ENCODE results near the gene WASHC3. TPM values are rescaled to one million over a fixed set of nuclear protein-coding genes. Genes with fewer than 3 reads are reported as not detected.
A peak's percentile ranks its signal among the peaks of the same experiment; 100 is the strongest.
"Not testable (repeated sequence)": the region's sequence is repeated elsewhere in the genome, so short reads cannot be mapped to it uniquely, and the experiment has no call there.

The WASHC3 gene, protein sequence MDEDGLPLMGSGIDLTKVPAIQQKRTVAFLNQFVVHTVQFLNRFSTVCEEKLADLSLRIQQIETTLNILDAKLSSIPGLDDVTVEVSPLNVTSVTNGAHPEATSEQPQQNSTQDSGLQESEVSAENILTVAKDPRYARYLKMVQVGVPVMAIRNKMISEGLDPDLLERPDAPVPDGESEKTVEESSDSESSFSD
- 67.1 and 72.0 TPM in 2 replicates for total RNA-seq
- polyA plus RNA-seq (2012), result 59.9 TPM

DNA sequence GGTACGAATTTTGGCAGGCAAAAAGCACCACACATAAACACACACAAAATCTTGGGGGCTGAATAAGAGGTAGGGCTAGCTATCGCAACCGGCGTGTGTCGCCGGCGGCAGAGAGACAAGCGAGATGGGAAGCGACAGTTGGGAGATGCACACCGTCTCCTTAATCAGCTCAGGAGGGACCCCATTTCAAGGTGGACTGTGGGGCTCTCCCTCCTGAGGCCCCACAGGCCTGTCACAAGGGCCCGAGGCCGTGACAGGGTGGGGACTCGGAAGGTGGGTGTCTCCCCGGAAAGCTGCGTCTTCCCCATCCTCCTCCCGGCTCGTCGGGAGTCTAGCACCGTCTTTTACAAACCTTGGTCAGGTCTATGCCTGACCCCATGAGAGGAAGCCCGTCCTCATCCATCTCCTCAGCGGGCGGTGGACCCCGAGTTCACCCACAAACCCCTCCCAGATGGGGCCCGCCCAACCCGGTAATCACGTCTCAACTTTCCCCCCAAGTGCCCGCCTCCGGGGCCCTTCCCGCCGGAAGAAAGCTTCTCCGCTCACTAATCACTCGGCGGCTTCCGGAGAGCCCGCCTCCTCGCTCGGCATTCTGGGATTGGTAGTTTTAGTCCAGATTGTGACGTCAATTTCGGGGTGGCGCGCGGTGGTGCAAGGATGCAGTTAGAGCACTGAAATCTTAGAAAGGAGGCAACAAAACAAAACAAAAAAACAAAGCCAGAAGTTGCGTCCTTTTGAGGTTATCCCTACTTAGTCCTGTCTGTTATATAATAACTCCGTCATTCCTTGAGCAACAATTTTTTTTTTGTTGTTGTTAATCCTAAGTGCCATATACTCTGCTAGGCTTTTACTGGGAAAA, at the start of gene WASHC3:
WASHC3 (minus strand) TSS at position 432 of the 859 bp plus-strand sequence; CDS start at position 403, 29 bp downstream.
- DNase-seq (ENCODE audit: low read depth), result peak; percentile 96

DNA sequence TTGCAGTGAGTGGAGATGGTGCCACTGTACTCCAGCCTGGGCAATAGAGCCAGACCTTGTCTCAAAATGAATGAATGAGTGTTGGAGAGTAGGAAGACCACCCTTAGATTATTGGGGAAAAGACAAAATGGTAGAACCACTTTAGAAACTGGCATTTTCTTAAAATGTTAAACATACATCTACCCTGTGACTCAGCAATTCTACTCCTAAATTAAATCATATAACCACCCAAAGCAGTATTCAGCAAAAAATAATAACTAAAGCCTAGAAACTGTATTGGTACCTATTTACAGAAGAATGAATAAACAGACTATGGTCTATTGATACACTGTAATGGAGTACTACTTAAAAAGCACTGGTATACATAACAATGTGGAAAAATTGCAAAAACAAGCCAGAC, 49.0 kb upstream of the WASHC3 start:
- DNase-seq (ENCODE audit: low read depth), result no peak

DNA sequence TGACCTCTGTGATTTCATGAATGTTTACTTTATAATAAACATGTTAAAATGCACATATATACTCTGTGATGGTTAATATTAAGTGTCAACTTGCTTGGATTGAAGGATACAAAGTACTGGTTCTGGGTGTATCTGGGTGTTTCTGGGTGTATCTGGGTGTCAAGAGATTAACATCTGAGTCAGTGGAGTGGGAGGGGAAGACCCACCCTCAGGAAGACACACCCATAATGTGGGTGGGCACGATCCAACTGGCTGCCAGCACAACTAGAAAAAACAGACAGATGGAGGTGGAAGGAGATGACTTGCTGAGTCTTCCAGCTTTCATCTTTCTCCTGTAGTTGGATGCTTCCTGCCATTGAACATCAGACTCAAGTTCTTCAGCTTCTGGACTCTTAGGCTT, 46.2 kb upstream of the WASHC3 start:
- DNase-seq (ENCODE audit: low read depth), result no peak

GRCh38 chr12:102106905-102107304, 45.1 kb upstream of the WASHC3 start:
- DNase-seq (ENCODE audit: low read depth), result no peak

DNA sequence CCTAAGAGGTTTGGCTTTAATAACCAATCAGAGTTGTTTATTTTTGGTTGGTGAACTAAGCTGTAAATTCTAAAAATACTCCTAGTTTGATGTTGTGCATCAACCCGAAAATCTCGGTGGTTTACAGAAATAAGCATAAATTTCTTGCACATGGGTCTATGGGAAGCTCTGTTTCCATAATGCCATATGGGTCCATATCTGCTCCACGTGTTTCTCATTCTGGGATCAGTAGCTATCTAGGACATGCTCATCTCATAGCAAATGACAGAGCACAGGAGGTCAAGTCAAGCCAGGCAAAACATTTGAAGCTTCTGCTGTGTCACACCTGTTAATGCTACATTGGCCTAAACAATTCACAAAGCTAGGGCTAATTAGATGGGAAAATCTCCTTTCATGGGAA, 35.1 kb upstream of the WASHC3 start:
- DNase-seq (ENCODE audit: low read depth), result no peak

DNA sequence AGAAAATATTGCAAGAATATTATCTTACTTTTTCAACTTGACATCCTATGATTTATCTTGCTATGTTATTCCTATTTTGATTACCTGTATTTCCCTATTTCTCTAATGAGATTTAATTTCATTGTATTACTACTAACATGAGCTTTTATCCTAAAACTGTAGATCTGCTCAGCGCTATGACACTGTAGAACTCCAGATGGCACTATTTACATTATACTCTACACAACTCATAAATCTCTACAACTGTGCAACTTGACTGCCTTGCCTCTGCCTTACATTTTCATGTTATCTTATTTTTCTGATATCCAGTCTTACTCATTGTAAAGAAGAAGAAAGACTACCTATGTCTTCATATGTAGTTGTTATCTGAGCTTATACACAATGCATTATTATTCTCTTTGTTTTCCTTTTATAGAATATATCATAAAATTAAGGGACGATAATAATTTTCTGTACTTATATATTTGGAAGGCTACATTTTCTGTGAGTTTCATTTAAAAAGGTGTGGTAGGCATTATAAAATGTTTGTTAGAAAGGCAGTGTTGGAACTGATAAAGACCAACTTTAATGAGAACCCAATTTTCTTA, 34.0 kb upstream of the WASHC3 start:
- peak; percentile 22 for DNase-seq (ENCODE audit: low read depth)

- DNase-seq (ENCODE audit: low read depth), result peak; percentile 4
Observed at GRCh38 chr12:102093319-102093718, 31.5 kb upstream of the WASHC3 start.

GRCh38 chr12:102089228-102089835, 27.5 kb upstream of the WASHC3 start:
- DNase-seq (ENCODE audit: low read depth), result not testable (repeated sequence)

- no peak for DNase-seq (ENCODE audit: low read depth)
Observed at GRCh38 chr12:102080842-102081241, 19.1 kb upstream of the WASHC3 start.

GRCh38 chr12:102072092-102072491, 10.3 kb upstream of the WASHC3 start:
- not testable (repeated sequence) for DNase-seq (ENCODE audit: low read depth)

DNA sequence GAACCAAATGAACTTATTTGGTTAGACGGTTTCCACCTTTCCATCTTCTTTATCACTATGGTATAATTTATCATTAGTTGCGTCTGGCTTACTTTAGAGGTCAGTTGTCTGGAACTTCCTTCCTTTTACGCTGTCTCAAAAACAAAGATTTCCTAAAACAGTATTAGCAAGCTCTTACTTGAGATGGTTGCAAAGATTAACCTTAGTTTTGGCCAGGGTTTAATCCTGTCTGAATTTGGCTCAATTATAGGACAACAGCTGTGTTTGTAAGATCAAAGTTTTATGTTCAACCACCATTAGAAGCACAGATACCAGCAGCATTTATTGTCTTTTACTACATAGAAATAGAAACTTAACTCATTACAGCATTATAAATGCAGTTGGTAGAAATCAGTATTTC, 7.9 kb upstream of the WASHC3 start:
- no peak for DNase-seq (ENCODE audit: low read depth)

- peak; percentile 36 for DNase-seq (ENCODE audit: low read depth)
Observed at GRCh38 chr12:102067574-102068258, 5.9 kb upstream of the WASHC3 start.

DNA sequence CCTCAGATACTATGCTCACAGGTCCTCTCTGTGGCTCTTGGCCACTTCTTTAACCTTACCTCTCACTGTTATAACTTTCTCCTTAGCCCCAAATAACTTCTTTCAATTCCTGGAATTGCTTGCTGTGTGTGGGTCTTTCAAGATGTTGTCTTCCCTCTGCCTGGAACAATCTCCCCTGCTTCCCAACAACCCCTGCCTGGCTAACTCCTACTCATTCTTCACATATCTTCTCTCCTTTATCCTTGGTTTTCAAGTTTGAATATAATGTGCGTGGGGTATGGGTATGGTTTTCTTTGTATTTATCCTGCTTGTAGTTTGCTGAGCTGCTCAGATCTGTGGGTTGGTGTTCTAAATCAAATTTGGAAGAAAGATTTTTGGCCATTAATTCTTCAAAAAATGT, 2.7 kb upstream of the WASHC3 start:
- no peak for DNase-seq (ENCODE audit: low read depth)

GRCh38 chr12:102063069-102063468, 1.3 kb upstream of the WASHC3 start:
- no peak for DNase-seq (ENCODE audit: low read depth)

GRCh38 chr12:102062419-102062806, 622 bp upstream of the WASHC3 start:
- DNase-seq (ENCODE audit: low read depth), result no peak

GRCh38 chr12:102061096-102061559, 663 bp downstream of the WASHC3 start:
- DNase-seq (ENCODE audit: low read depth), result no peak

DNA sequence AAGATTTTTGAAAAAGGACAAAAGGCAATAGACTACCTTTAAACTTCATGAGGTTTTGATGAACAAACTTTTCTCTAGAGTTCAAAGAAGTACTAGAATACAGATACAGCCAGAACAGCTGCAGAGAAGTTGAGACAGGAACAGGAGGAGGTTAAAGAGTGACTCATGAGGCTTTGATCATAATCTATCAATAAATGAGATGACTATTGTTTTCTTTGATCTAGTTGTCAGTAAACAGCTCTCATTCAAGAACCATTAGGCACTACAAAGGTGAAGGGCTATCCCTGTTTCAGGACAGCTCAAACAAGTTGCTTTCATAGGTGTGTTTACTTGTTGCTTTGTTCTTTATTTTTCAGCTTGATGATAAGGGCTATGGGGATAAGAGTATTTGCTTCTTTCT, 2.4 kb downstream of the WASHC3 start:
- peak; percentile 42 for DNase-seq (ENCODE audit: low read depth)

DNA sequence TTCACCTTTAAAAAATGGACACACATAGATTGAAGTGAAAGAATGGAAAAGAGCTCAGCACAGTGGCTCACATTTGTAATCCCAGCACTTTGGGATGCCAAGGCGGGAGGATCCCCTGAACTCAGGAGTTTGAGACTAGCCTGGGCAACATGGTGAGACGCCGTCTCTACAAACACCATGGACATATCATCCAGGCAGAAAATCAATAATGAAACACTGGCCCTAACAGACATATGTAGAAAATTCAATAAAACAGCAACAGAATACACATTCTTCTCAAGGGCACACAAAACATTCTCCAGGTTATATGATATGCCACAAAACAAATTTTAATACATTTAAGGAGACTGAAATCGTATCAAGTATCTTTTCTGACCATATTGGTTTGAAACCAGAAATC, 7.4 kb downstream of the WASHC3 start:
- DNase-seq (ENCODE audit: low read depth), result no peak

DNA sequence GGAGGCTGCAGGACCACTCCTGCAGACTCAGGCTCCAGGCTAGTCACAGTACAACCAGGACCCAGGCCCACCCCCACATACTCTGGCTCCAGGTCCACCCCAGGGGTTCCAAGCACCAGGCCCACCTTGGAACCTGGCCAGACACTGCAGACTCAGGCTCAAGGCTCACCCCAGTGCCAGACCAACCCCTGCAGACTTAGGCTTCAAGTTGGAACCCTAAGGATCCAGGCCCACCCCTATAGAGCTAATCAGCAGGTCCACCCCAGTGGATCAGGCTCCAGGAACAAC, 8.8 kb downstream of the WASHC3 start:
- DNase-seq (ENCODE audit: low read depth), result no peak

- no peak for DNase-seq (ENCODE audit: low read depth)
Observed at GRCh38 chr12:102052192-102053061, 9.4 kb downstream of the WASHC3 start.

Measured in myocyte (in vitro differentiated cells).